A549 (cell line): ENCODE measurements around the gene TMEM52B. TPM values are rescaled to one million over a fixed set of nuclear protein-coding genes. Genes with fewer than 3 reads are reported as not detected.

Experiments
- ATAC-seq, 2 experiments: fragments of 200-7000 bp in 1 of 2; fragments of >200 bp in 1 of 2; cut with Nextera tagmentation in 1 of 2; cut with Tn5 transposase in 1 of 2; 3 replicates each; pipeline versions ENCODE4 v1.8.0 to v1.9.1; 2018 to 2020; ENCODE audit warnings: mild to moderate bottlenecking in 1 of 2, moderate library complexity in 1 of 2
- CTCF ChIA-PET: fragments of 300-600 bp; sonication (Branson Sonifier 250); formaldehyde crosslinking; extraction: SDS; loops from one replicate; lab custom pipeline; 2021; ENCODE audit warnings: antibody characterized with exemption, inconsistent platforms; lab: Yijun Ruan, JAX
- POLR2A ChIA-PET: fragments of 350-600 bp; formaldehyde crosslinking; extraction: SDS; loops from one replicate; lab custom pipeline; 2021; ENCODE audit warnings: antibody characterized with exemption, inconsistent platforms; lab: Yijun Ruan, JAX
- DNase-seq, 2 experiments: peaks; one replicate each; pipeline versions ENCODE4 v3.0.0 to v3.0.0-alpha.2; 2011 to 2016; ENCODE audit warnings: low read depth in 1 of 2, low spot score in 1 of 2
- FAIRE-seq: peaks from 2 replicates; lab custom pipeline; 2011; peaks lifted over from hg19 to GRCh38; lab: Jason Lieb, UNC
- H3K27ac ChIP-seq, 2 experiments: fragments of >200 bp; sonication (Bioruptor Twin); formaldehyde crosslinking; 3 replicates each; pipeline ENCODE4 v1.5.1; 2016 to 2017
- H3K4me1 ChIP-seq: fragments of >200 bp; sonication (Bioruptor Twin); formaldehyde crosslinking; 3 replicates; pipeline ENCODE4 v1.6.1; 2016
- H3K4me2 ChIP-seq: fragments of >200 bp; sonication (Bioruptor Twin); formaldehyde crosslinking; 3 replicates; pipeline ENCODE4 v1.6.1; 2016
- H3K4me3 ChIP-seq: fragments of >200 bp; sonication (Bioruptor Twin); formaldehyde crosslinking; 3 replicates; pipeline ENCODE4 v1.5.1; 2016
- H3K9me3 ChIP-seq: fragments of >200 bp; sonication (Bioruptor Twin); formaldehyde crosslinking; 3 replicates; pipeline ENCODE4 v1.6.1; 2016
- ATOH8 ChIP-seq: fragments of 250-450 bp; sonication (Bioruptor Pico); IDR thresholded peaks from 2 replicates; pipeline ENCODE4 v1.5.0; 2020; ENCODE audit warnings: low read depth, mild to moderate bottlenecking, moderate library complexity
- E2F6 ChIP-seq: IDR thresholded peaks from 2 replicates; pipeline ENCODE4 v1.6.1; 2012; ENCODE audit warnings: low read depth, borderline replicate concordance
- ELK1 ChIP-seq: fragments of 150-350 bp; IDR thresholded peaks from 2 replicates; pipeline ENCODE4 v1.6.1; 2014; ENCODE audit warnings: low read depth, mild to moderate bottlenecking, low read length
- FOSB ChIP-seq: fragments of 250-450 bp; sonication (Bioruptor Pico); IDR thresholded peaks from 2 replicates; pipeline ENCODE4 v1.5.0; 2020; ENCODE audit warnings: mild to moderate bottlenecking, moderate library complexity
- FOSL2 ChIP-seq, 2 experiments: fragments of 450-650 bp in 1 of 2; fragments of >200 bp in 1 of 2; sonication (Bioruptor Twin) in 1 of 2; formaldehyde crosslinking; IDR thresholded peaks; 2 replicates each; pipeline versions ENCODE4 v1.5.0 to v1.6.1; 2016 to 2020; ENCODE audit warnings: mild to moderate bottlenecking in 1 of 2, moderate library complexity in 1 of 2
- GATA3 ChIP-seq: IDR thresholded peaks from 2 replicates; pipeline ENCODE4 v1.6.1; 2012; ENCODE audit warnings: borderline replicate concordance
- HMGXB4 ChIP-seq: fragments of 250-450 bp; sonication (Bioruptor Pico); IDR thresholded peaks from 2 replicates; pipeline ENCODE4 v1.5.0; 2021; ENCODE audit warnings: mild to moderate bottlenecking, moderate library complexity, borderline replicate concordance
- HOXB5 ChIP-seq: fragments of 250-450 bp; sonication (Bioruptor Pico); IDR thresholded peaks from 2 replicates; pipeline ENCODE4 v1.5.0; 2020; ENCODE audit warnings: mild to moderate bottlenecking, moderate library complexity
- KDM5A ChIP-seq: fragments of 200-600 bp; sonication (generic); IDR thresholded peaks from 2 replicates; pipeline ENCODE4 v1.6.1; 2016; ENCODE audit warnings: antibody characterized with exemption, mild to moderate bottlenecking
- NR3C1 ChIP-seq: fragments of >200 bp; sonication (Bioruptor Twin); formaldehyde crosslinking; IDR thresholded peaks from 3 replicates; pipeline ENCODE4 v1.6.1; 2017
- PHF8 ChIP-seq: fragments of 200-600 bp; sonication (generic); IDR thresholded peaks from 2 replicates; pipeline ENCODE4 v1.6.1; 2016; ENCODE audit warnings: low read depth, mild to moderate bottlenecking, antibody characterized with exemption, moderate library complexity, borderline replicate concordance
- POLR2AphosphoS2 ChIP-seq: conservative IDR thresholded peaks from 2 replicates; pipeline ENCODE4 v1.6.1; 2012; ENCODE audit warnings: low read length, improper control_type of control experiment, inconsistent platforms
- REST ChIP-seq: fragments of 200-600 bp; sonication (generic); IDR thresholded peaks from 2 replicates; pipeline ENCODE4 v1.6.1; 2016; ENCODE audit warnings: antibody characterized with exemption, mild to moderate bottlenecking, moderate library complexity
- RFX5 ChIP-seq: fragments of 450-650 bp; IDR thresholded peaks from 2 replicates; pipeline ENCODE4 v1.7.1; 2014; ENCODE audit warnings: antibody characterized with exemption, mild to moderate bottlenecking, moderate library complexity
- SREBF2 ChIP-seq: fragments of 450-650 bp; IDR thresholded peaks from 2 replicates; pipeline ENCODE4 v1.6.1; 2014; ENCODE audit warnings: mild to moderate bottlenecking, moderate library complexity
- ZSCAN20 ChIP-seq: fragments of 250-450 bp; sonication (Bioruptor Pico); IDR thresholded peaks from 2 replicates; pipeline ENCODE4 v1.8.0; 2022; ENCODE audit warnings: mild to moderate bottlenecking, moderate library complexity
- WGBS: methylation state at CpG from one replicate; pipeline ENCODE4 v1.1.6; 2017; ENCODE audit errors: missing lambda C conversion rate; 5-methylcytosine and 5-hydroxymethylcytosine counted together
- polyA plus RNA-seq, 4 experiments: library from polyadenylated mRNA; depleted of rRNA in 3 of 4; stranded (reverse); fragments of >200 nt; fragmentation: RNase III in 1 of 4; extraction: RNeasy Plus Mini Kit Qiagen cat#74134 plus additional on column Dnase treatment in 1 of 4; gene quantifications; 2 replicates in 3 of 4; 3 replicates in 1 of 4; pipeline ENCODE4 v1.2.3, GENCODE V29; 2011 to 2017

TMEM52B gene
- polyA plus RNA-seq, 2 of the 4 experiments (the other 2 are of a cell fraction) = 0.08 to 0.39 TPM

GRCh38 chr12:10174986-10175614, 3.7 kb upstream of the TMEM52B start:
- H3K4me1 ChIP-seq = peaks cover 20% of the 10 kb centered on the region; the same call in 2 of the 3 replicates
- CTCF ChIA-PET = interaction anchor here (1.3 kb wide), 1 partner anchor 15 kb away, joined by 3 read pairs; no protein-coding TSS in a partner anchor
- FAIRE-seq (no peak), ATAC-seq (no peak), DNase-seq (no peak)
- WGBS = 34% methylated on average over 2 of the region's 2 CpGs
- no peak overlapping the region for H3K4me2 ChIP-seq
- POLR2A ChIA-PET = no interaction called here
- TF ChIP-seq HOXB5 (CRISPR knock-in tag) = no peak
- no peak for TF ChIP-seq E2F6
- TF ChIP-seq ZSCAN20 = no peak
- TF ChIP-seq KDM5A = no peak
- no peak for TF ChIP-seq SREBF2
- TF ChIP-seq HMGXB4 = no peak
- no peak for TF ChIP-seq ATOH8 (CRISPR knock-in tag)
- TF ChIP-seq FOSL2 (IDR thresholded peaks at IDR 0.05) = no peak
- TF ChIP-seq FOSL2 (CRISPR knock-in tag; IDR thresholded peaks at IDR 0.05) = no peak
- TF ChIP-seq GATA3 = no peak
- TF ChIP-seq REST = no peak
- no peak for TF ChIP-seq POLR2AphosphoS2
- no peak for TF ChIP-seq NR3C1
- no peak for TF ChIP-seq FOSB (CRISPR knock-in tag)
- no peak for TF ChIP-seq RFX5
- TF ChIP-seq PHF8 = no peak
- TF ChIP-seq ELK1 = no peak
- TF ChIP-seq, all 56 proteins: peak for 0
- no peaks in the 10 kb centered on the region for H3K9me3 ChIP-seq
- no peak overlapping the region for H3K4me3 ChIP-seq
- H3K27ac ChIP-seq = no peak overlapping the region
